DLD1 (cell line): ENCODE data around the gene PTPN21.

Experiments used
- in situ Hi-C: cut with HindIII; loops from 2 replicates; pipeline ENCODE4 v1.10.0; 2017; ENCODE audit warnings: low sequenced_read_pairs

The PTPN21 gene

DNA sequence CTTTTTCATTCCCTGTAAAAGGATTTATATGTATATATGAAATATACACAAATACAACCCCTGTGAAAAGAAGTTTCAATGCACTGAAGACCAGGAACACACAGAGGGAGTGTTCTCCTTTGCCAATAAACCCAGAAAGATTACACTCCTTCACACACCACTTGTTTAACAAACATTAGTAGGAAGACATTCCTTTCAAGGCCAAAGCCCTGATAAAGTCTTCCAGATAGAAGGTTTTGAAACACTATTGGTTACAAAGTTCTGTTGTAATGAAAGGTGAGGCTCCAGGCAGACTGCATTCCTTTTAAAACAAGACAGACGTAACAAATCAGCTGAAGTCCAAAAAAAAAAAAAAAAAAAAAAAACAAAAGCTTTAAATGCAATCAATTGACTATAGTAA, 81.0 kb downstream of the PTPN21 start:
- in situ Hi-C loops: no loop called here

DNA sequence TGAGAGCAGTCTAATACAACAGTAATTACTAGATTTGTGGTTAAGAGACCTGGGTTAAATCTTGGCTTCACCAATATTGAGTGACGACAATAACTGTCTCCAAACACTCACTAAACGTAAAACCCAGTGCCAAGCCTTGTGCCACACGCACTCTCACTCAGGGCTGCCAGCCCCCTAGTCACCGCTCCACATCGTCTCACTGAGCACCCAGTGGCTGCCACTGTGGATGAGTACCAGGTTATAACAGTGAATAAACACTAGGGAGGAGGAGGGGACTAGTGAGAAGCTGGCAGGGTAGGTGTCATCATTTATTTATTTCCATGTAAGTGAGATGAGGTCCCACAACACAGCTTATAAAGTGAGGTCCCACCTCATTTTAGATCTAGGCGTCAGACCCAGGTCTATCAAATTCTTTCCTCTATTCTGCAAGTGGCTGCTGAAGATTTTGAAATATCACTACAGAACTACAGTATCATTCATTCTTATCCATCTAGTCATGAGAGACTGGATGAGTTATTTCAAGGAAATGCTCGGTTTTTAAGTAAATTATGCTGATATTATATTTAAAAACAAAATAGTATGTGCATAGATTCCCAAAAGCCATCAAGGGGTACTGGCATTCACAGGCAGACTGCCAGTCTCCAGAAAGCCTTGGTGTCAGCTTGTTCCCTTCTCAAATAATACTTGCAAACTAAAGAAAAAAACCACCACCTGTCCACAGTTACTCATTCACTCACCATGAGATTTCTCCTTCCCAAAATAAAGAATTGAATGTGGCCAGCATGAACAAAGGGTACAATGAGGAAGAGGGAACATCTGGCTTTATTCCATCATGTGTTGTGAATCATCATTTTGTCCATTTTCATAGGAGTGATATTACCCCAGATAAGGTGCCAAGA, 84.0 kb downstream of the PTPN21 start:
- in situ Hi-C loops: no loop called here

DNA sequence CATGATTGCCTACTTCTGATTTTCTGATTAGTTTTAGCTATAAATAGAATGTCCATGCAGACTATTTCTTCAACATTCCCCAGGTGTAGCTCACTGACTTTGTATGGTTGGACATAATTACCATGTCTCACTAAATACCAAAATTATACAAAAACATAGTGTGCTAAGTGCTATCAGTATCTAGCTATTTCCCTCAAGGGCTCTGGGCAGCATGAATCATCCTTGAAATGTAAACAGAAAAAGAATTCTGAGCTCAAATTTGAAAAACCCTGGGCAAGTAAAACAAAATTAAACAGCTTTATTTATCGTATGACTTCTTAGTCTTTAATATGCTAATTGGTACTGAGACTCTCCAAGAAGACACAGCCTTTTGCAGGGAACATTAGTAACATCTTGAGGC, 86.4 kb downstream of the PTPN21 start:
- in situ Hi-C loops: no loop called here

DNA sequence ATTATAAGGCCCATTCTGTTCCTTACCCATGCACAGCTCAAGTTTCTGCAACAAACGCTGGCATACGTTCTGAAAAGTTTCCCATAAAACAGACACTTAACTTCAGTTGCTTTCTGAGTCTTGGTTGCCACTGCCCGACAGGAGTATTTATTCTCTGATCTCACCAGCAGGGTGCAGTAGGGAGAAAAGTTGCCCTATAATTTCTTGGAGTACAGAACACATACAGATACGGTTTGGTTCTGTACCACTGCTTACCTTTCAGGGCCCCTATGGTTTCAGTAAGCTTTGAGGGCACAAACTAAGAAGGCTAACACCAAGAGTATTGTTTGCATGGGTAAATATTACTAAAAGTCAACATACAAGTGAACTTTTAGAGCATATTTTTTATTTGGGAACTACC, 91.5 kb downstream of the PTPN21 start:
- in situ Hi-C loops: no loop called here

DNA sequence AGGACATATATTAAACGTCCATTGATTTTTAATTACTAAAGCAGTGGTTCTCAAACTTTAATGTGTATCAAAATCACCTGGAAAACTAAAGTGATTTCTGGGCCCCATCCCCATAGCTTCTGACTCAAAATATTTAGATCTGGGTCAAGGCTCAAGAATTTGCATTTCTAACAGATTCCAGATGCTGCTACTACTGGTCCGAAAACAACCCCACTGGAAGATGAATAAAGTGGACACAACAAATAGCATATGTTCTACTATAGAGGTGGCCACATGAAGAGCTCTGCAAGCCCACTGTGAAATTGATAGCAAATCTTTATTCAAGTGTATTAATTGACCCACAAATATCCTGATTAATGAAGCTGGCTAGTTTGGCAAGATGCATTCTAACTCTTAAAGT, 99.9 kb downstream of the PTPN21 start:
- in situ Hi-C loops: no loop called here

DNA sequence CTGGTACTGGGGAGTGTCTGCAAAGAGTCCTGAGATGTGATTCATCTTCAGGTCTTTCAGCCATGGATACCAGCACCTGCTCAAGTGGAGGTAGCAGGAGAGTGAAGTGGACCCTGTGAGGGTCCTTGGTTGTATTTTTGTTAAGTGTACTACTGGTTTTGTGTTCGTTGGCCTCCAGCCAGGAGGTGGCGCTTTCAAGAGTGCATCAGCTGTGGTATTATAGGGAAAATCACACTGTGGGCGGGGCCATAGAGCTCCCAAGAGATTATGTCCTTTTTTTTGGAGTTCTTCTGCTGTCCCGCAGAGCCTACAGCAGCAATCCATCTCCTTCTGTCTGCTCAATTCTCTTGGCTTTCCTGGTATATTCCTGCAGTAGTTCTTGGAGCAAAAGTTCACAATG, 102.6 kb downstream of the PTPN21 start:
- in situ Hi-C loops: no loop called here

DNA sequence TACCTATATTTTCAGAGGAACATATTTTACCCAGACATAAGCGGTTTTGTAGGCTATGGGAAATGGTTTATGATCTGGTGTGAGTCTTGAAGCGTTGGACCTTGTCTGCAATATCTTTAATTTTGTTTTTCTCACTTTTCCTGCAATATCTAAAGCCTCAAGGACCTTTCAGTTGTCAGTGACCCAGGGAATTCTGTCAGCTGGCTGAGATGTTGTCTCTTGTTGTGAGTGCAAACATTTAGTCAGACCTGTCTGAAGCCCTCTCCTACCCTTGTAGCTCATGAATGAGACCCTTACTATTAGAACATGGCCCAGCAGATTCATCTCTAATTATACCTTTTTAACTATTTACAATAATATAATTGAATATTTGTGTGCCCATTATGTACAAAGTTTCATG, 115.7 kb downstream of the PTPN21 start:
- in situ Hi-C loops: no loop called here

DNA sequence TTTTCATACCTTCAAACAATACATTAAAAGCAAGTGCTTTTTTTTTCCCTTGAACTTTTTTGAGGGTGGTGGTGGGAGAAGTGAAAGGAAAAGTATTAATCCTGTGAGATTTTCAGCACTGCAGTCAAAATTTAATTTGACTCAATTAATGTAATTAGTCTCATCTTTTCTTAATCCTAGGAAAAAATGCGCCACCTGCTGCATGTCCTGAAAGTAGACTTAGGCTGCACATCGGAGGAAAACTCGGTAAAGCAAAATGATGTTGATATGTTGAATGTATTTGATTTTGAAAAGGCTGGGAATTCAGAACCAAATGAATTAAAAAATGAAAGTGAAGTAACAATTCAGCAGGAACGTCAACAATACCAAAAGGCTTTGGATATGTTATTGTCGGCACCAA, 117.1 kb downstream of the PTPN21 start:
- in situ Hi-C loops: no loop called here

DNA sequence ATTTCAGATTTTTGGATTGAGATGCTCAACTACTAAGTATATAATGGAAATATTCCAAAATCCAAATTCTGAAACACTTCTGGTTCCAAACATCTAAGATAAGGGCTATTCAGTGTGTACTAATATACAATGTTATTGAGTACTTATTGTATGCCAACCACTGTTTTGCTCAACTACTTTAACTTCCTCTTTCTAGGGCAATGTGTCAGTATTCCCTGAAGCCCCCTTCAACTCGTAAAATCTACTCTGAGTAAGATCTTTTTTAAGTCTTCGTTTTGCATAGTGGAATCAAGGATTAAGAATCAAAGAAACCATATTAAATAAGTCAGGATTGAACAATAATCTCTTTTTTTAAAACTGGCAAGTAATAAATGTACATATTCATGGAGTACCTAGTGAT, 123.8 kb downstream of the PTPN21 start:
- in situ Hi-C loops: no loop called here

DNA sequence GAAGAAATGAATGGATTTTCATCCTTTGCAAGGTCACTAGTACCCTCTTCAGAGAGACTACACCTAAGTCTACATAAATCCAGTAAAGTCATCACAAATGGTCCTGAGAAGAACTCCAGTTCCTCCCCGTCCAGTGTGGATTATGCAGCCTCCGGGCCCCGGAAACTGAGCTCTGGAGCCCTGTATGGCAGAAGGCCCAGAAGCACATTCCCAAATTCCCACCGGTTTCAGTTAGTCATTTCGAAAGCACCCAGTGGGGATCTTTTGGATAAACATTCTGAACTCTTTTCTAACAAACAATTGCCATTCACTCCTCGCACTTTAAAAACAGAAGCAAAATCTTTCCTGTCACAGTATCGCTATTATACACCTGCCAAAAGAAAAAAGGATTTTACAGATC, 128.5 kb downstream of the PTPN21 start:
- in situ Hi-C loops: no loop called here

DNA sequence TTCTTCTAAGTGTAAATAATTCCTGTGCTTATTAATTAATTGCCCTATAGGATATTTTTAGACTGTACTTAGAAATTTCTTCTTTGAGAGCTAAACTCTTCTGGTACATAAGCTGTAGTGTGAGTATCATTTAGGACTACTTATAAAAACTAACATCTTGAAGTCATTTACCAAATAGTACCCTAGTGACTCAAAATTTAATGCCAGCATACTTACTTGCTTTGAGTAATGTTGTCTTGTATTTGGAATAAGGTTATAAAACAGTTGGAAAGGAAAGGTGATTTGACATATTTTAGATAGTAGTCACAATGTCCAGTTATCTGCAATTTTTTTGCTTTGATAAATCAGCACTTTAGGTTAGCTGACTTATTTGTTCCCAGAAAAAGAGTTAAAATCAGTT, 130.2 kb downstream of the PTPN21 start:
- in situ Hi-C loops: no loop called here

DNA sequence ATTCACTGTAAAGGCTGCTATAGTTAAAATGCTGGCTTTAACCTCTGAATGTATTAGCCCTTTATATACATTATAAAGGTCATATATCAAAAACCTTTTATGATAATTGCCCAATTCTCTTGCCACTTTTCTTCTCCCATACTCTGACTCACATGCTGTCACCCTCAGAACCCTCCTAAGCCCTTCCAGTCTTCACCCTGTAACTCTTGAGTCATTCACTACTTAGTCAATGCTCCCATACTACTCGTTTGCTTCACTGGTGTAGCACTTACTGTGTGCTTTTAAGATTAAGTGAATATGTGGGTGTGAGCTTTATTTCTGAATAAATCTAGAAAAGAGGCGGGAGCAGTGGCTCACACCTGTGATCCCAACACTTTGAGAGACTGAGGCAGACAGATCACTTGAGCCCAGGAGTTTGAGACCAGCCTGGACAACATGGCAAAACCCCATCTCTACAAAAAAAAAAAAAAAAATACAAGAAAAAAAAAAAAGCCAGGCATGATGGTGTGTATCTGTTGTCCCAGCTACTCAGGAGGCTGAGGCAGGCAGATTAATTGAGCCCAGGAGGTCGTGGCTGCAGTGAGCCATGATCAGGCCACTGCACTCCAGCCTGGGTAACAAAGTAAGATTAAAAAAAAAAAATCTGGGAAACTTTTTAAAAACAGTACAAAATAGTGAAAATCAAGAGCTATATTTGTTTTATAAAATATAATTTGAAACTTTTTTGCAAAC, 131.7 kb downstream of the PTPN21 start:
- in situ Hi-C loops: no loop called here

DNA sequence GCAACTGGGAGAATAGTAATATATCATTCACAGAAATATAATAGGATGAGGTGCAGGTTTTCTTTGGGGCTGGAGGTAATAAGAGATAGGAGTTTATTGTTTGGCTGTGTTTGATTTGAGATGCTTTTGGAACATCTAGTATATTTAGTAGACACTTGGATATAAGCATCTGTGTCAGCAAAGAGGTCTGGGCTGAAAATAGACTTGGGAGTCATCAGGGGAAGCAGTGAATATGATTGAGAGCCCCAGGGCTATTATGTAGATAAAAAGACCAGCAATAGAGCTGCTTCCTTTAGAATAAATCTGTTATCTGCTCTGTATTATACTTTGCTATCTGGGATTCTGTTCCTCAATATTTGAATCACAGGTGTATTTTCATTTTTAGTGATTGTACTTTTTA, 132.8 kb downstream of the PTPN21 start:
- in situ Hi-C loops: no loop called here

DNA sequence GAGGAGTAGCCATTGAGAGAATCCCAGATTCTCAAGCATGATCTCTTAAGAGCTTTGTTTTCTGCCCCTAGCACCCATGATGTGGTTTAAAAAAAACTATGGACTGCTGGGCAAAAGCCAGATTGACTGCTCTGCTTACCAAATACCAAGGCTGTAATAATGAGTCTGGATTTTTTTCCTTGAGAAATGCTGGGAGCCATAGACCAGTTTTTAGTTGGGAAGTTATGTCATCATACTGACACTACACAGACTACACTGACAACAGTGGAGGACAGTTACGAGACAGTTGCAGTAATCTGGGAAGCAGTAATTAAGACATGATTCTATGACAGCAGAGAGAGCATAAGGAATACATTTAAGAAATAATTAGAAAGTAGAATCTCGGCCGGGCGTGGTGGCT, 133.5 kb downstream of the PTPN21 start:
- in situ Hi-C loops: no loop called here

DNA sequence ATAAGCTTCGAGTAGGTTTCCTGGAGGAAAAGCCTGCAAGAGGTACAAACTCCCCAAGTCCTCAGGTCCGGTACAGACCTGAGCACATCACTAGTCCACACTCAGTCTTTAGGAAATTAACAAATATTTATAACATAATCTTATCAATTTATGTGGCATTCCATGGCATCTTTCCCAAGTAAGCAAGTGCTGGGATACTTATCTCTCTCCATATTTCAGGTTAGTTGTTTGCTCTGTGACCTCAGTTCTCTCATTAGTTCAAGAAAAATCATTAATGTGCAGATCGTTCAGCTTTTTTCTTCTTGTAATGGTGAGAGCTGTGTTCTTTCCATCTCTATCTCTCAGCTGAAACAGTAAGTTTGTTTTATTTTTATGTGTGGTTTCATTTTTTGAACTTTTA, 134.6 kb downstream of the PTPN21 start:
- in situ Hi-C loops: no loop called here

DNA sequence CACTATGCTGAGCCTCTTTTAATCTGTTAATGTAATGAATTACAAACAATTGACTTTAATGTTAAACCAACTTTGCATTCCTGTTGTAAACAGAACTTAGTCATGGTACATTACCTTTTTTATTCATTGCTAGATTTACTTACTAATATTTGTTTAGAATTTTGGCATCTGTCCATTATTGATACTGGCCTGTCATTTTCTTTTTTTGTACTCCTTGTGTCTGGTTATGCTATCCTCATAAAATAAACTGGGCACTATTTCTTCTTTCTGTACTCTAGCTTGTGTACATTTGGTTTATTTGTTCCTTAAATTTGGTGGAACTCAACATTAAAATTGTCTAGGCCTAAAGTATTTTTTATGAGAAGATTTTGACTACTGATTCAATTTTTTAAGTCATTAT, 137.2 kb downstream of the PTPN21 start:
- in situ Hi-C loops: no loop called here
